Measurements from ENCODE around the gene ANKRD26.
"Not testable (repeated sequence)": the region's sequence is repeated elsewhere in the genome, so short reads cannot be mapped to it uniquely, and the experiment has no call there.

ANKRD26 gene

DNA sequence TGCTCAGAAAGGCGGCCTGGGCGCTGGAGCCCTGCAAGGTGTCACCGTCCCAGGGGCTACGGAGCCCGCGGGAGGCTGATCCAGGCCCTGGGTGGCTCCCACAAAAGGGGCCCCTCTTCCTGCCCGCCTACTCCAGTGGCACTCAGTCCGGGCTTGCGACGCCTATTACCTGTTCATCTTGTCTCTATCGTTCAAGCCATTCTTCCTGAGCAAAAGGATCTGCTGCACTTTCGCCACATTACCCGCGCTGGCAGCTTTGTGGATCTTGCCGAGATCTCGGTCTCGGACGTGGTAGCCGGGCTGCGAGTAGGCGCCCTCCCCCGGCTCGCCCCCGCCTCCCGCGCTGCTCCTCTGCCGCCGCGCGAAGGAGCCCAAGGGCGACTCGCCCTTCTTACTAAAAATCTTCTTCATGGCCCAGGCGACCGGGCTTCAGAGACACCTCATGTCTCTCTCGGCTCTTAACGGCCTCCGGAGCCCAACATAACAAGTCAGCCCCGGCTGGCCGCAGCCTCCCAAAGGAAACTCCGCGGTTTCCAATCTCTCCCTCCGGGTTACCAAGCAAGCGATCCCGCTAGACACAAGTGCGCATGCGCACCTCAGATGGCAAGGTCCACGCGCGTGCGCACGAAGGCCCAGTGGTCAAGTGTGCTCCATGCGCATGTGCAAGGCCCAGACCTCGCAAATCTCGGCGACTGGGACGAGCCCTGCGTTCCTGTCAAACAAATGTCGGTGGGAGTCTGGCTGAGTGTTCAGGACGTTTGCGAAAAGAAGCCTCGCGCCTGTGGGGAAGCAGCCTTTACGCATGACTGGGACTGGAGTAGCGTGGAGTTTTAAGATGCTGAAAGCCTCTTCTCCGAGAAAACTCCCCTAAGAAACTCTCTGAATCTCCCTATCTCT lies at the start of gene ANKRD26:
Gene ANKRD26 (minus strand): TSS at position 579 of the 897 bp plus-strand sequence. CDS start 168 bp downstream, at position 411.
- peak; percentile 99 for DNase-seq (ENCODE audit: low spot score)

DNA sequence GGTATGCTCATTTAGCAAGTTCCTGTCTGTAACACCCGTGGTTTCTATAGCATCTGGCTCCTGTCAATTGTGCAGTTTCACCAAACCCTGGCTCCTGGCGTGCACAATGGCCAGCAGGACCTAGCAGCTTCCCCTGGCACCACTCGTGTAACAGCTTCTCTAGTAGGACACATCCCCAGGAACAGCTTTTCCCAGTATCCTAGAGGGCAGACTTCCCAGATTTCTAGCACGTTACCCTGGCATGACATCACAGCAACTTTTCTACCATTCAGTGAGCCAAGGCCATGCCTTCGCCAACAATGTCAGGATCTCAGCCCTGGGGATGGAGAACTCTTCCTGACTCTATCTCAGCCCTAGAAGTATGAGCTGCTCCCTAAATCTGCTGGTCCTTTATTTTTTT lies 47.4 kb upstream of the ANKRD26 start:
- DNase-seq (ENCODE audit: low spot score) = no peak

DNA sequence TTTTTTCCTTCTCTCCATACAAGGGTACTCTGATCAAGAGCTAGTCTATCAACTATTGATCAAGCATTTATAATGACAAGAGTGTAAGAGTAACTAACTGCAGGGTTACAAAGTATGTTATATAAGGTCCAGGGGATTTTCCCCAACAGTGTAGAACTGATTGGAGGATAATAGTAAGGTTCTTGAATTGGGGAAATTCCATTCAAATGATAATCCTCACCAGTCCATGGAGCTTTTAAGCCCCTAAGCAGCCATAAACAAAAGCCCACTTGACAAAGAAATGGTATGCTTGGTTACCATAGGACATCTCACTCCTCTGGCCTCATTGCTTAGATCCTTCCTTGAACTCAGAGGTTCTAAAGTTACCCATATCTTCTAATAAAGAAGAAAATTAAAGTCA lies 45.6 kb upstream of the ANKRD26 start:
- no peak for DNase-seq (ENCODE audit: low spot score)

DNA sequence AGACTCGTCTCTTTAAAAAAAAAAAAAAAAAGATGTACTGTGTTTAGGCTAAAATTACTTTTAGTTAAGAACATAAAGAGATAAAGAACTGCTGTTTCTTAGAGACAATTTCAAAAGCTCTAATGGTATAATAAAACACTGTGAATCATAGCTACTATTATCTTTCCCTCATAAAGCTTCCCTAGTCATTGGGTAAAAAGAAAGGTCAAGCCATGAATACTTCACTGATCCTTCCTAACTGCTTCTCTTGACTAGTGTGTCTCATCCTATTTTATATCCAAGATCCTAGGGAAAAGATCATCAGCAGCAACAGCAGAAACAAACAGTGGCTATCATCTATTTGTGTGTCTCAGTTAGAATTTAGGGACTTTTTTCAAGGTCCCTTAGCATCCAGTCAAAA lies 43.4 kb upstream of the ANKRD26 start:
- DNase-seq (ENCODE audit: low spot score) = no peak

DNA sequence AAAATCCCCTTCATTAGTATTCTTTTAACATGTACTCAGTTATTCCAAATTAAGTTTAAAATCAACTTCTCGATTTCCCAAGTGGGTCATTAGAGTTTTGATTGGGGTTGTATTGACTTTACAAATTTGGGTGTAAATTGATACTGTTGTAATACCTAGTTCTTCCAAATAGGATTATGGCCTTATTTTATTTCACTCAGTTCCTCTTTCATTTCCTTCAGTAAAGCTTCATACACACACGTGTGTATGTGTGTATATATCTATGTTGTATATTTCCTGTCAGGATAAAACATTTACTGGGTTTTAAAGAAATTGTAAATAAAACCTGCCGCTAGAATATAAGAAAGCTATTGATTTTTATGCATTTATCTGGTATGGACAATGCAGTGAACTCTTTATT lies 38.0 kb upstream of the ANKRD26 start:
- no peak for DNase-seq (ENCODE audit: low spot score)

DNA sequence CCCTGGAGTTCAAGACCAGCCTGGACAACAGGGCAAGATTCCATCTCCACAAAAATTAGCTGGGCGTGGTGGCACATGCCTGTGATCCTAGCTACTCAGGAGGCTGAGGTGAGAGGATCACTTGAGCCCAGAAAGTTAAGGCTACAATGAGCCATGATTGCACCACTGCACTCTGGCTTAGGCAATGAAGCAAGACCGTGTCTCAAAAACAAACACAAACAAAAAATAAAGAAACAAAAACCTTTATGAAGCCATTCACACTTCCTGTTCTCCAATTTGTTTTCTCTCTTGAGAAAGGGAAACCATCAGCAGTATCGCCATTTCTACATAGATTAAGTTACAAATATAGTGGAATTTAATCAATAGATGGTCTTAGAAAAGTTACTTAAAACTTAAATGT lies 34.1 kb upstream of the ANKRD26 start:
- DNase-seq (ENCODE audit: low spot score) = no peak

DNA sequence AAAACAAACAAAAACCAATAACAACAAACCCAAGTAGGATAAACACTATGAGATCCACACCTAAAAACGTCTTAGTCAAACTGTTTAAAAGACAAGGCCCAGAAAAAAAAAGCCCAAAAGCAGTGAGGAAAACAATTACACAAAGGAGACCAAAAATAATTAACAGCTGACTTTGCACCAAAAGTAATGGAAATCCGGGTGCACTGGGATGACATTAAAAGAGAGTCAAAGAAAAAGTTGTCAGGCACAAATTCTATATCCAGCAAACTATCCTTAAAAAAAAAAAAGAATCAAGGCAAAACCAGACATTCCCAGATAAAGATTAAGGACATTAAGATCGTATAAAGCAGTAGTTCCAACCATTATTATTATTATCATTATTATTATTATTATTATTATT lies 7.9 kb upstream of the ANKRD26 start:
- DNase-seq (ENCODE audit: low spot score) = no peak

DNA sequence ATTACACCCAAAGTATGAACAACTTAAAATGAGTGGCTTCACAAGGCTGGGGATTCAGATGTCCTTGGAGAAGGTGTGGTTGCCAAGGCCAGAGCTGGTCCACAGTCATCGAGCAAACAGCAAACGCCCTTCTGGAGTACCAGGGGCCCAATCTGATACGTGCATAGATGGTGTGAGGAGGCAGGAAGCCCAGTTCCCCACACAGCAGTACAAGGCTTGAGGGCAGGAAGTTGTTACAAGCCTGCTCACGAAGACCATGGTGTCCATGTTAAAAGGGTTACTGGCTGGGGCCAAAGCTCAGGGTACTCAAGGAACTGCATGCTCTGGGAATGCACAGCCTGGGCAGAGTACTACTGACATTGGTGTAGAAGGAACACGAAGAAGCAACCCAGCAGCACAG lies 4.6 kb upstream of the ANKRD26 start:
- DNase-seq (ENCODE audit: low spot score) = no peak

DNA sequence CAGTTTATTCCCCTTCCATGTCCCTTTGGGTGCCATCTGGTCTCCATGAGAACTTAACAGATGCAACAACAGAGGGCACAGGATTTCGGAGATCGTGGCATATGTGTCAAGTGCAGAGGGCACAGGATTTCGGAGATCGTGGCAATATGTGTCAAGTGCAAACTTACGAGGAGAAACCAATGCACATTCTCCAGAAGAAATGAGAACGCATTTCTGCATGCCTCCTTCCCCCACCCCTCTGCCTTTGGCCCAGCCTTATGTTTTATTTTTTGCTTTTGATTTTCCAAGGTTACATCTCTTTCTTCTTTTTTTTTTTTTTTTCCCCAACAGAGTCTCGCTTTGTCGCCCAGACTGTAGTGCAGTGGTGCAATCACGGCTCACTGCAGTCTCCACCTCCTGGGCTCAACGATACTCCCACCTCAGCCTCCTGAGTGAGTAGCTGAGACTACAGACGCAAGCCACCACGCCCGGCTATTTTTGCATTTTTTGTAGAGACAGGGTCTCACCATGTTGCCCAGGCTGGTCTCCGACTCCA lies 586 bp upstream of the ANKRD26 start:
- DNase-seq (ENCODE audit: low spot score) = no peak

DNA sequence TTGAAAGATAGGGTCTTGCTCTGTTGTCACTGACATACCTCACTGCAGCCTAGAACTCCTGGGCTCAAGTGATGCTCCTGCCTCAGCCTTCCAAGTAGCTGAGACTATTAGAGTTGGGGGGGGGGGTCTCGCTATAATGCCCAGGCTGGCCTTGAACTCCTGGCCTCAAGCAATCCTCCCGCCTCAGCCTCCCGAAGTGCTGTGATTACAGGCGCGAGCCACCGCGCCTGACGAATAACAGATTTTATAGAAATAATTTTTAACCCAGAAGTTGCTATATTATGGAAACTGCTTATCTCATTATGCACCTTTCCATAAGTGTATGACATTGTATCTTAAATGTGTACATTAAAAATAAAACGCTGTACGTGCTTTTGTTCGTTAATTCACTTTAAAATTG lies 846 bp downstream of the ANKRD26 start:
- no peak for DNase-seq (ENCODE audit: low spot score)

DNA sequence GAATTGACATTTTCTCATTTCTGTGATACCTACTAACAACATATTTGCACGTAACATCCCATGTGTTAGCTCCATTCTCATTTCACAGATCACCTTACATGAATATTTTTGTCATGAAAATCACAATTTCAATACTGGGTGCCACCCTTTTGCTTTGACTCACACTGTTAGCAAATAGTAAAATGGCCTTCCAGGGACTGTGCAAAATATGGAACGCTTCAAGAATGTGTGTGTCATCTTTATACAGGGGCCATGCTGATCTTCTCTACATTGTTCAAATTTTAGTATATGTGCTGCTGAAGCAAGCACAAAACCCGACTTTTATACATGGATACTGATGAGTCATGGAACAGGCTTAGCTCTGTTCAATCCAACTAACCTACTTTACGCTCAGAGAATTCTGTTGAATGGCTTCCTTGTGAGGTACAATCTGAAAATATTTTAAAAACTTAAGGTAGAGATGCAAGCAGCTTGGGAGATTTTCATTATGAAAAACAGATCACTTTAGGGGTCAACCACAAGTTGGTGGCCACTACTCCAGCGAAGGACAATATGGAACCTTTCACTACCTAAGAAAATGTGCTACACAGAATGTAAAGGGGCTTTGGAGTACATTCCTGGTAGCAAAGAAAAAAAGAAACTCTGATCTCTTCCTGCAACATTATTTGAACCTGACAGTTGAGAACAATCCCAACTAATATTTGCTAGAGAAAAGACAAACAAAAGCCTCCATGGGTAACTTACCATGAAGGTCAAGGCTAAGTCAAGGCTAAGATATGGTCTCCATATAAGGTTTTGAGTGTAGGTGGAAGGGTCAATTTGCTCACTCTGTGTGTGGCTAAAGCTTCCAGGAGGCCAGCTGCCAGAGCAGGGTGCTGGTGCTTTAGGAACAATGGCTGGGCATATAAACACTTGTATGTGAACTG lies 11.9 kb downstream of the ANKRD26 start:
- DNase-seq (ENCODE audit: low spot score) = no peak

DNA sequence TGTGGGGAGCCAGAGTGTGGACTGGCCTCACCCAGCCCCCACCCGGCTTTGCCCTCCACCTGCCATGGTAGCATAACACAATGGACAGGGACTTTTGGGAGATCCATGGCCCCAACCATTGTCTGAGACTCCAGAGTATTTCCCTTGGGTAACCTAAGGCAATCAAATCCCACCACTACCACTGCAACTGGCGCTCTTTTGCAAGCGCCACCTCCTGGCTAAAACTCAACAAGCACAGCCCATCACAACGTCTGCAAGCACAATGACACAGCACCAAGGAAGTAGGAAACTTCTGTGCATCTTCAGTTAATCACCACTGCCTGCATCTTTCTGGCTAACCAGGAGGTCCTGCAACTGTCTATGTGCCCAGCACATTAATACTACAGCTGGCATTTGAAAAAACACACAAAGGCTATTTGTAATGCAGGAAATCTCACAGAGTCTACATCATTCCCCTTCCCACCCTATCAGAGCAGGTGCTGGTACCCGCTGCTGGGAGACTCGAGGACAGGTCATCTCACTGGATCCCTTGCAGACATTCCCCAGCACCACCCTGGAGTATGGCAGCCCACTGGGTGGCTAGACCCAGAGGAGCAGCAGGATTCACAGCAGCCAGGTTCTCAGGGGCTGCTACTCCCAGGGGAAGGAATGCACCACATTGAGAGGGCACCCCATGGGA lies 27.7 kb downstream of the ANKRD26 start:
- DNase-seq (ENCODE audit: low spot score) = no peak

DNA sequence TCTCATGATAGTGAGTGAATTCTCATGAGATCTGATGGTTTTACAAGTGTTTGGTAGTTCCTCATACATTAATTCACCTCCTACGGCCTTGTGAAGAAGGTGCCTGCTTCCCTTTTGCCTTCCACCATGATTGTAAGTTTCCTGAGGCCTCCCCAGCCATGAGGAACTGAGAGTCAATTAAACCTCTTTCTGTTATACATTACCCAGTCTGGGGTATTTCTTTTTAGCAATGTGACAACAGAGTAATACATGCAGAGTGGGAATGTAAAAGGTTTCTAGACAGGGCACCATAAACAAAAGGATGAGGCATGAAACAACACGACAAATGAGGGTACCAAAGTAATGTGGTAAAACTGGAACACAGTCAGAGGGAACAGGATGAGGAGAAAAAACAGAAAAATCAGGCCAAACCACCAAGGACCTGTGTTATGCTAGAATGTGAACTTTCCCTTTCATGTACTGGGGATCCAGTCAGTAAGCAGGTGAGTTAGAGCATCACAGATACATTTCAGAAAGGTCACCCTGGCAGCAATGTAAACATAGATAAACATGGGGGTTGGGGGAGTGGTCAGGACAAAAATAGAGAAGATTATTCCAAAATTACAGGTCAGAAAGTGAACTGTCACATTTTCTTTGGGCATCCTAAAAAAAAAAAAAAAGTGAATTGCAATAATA lies 31.9 kb downstream of the ANKRD26 start:
- no peak for DNase-seq (ENCODE audit: low spot score)

DNA sequence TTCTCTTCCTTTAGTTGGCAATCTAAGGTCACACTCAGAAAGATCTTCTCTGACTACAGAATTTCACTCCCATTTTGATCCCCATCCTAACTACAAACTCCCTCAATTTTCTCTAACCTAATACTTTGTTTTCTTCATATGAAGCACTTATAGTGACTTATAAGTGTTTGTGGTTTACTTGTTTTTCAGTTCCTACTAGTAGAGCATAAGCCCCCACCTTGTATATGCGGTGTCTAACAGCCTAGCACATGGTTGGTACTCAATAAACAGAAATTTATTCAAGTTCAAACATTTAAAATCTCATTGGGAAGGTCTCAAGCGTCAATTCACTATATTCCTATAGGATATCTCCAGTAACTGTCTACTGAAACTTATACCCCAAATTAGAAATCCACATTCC lies 35.2 kb downstream of the ANKRD26 start:
- no peak for DNase-seq (ENCODE audit: low spot score)

DNA sequence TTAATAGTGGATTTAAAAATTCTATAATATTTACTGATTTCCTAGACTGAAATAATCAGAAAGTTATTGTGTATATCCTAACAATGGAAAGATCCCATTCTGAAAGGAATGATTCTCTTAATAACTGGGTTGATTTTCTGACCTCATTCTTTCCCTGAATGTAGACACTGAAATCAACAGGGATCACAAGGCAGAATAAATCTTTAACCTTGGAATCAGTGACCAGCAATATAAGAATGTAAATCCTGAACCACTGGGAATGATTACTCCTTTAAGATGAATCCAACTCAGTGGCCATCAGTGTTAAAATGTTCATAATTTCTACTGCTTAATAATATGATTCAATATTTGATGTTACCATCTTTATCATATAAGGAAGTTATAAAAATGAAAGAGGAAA lies 47.6 kb downstream of the ANKRD26 start:
- DNase-seq (ENCODE audit: low spot score) = no peak

DNA sequence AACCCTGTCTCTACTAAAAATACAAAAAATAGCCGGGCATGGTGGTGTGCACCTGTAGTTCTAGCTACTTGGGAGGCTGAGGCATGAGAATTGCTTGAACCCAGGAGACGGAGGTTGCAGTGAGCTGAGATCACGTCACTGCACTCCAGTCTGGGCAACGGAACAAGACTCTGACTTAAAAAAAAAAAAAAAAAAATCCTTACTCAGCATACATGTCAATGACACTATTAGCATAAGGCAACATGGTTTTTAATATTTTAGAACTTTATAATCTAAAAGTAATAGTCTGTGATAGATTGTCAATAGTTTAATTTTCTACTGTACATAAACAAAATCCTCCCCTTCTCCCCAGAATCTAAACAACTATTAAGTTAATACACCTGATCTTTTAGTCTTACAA lies 55.0 kb downstream of the ANKRD26 start:
- not testable (repeated sequence) for DNase-seq (ENCODE audit: low spot score)

DNA sequence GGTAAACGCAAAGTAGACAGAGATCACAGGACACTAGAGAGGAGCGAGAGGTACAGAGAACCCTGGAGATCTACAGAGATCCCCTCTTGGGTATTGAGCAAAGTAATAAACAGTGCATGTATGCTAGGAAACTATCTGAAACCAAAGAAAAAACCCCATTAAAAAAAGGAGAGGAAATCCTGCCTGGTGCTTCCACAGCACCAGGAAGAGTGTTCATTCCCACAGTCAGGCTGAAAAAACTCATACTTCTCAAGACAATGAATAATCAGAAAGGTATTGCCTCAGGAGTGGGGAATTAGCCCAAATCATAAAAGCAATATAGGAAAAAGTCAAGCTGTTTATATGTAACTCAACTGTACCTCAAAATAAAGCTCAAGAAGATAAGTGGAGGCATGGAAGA lies 59.1 kb downstream of the ANKRD26 start:
- DNase-seq (ENCODE audit: low spot score) = no peak

DNA sequence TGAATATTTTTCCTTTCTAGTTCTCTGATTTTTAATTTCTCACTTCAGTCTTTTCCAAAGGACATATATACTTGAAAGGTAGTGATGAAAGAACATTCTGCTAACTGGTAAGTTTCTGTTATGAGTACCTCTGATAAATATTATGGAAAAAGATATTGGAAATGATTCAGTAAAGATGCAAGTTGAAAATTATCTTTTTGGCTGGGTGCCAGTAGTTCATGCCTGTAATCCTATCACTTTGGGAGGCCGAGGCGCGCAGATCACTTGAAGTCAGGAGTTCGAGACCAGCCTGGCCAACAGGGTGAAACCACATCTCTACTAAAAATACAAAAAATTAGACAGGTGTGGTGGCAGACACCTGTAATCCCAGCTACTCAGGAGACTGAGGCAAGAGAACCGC lies 62.1 kb downstream of the ANKRD26 start:
- no peak for DNase-seq (ENCODE audit: low spot score)

DNA sequence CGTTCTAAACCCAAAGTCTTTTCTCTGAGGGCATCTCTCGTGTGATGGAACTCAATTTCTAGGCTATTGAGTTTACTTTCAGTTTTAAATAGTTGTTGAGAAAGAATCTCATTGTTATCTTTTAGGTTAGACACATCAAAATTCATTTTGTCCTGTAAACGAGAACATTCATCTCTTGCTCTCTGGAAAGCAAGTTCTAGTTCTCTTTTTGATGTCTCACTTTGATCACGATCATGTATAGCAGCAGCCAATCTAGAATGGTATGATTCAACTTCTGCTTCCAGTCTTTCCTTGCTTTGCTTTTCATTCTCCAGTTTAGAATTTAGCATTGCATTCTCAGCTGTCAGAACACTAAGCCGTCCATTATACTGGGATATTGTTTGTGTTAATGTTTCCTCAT lies 65.1 kb downstream of the ANKRD26 start:
- DNase-seq (ENCODE audit: low spot score) = no peak

DNA sequence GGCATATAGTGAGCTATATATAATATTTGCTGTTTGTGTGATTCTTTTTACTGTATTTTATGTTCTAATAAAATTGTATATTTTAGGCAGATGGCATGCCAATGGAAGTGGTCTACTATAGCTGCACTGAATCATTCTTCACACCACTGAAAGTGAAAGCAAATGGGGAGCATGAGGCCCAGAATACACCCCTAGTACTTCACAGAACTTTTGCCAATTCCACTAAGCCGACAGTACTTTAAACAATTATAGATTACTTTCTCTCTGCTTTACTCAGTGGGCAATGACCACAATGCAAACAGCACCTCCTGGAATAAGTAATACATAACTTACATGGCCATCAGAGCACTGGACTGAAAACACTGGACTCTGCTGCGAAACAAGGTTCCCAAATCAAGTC lies 70.2 kb downstream of the ANKRD26 start:
- DNase-seq (ENCODE audit: low spot score) = no peak

DNA sequence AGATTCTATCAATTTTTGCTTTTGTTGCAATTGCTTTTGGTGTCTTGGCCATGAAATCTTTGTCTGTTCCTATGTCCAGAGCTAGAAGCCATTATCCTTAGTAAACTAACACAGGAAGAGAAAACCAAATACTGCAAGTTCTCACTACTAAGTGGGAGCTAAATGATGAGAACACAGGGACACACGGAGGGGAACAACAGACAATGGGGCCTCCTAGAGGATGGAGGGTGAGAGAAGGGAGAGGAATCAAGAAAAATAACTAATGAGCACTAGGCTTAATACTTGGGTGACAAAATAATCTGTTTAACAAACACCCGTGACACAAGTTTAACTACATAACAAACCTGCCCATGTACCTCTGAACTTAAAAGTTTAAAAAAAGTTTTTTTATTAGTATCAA lies 78.2 kb downstream of the ANKRD26 start:
- no peak for DNase-seq (ENCODE audit: low spot score)

DNA sequence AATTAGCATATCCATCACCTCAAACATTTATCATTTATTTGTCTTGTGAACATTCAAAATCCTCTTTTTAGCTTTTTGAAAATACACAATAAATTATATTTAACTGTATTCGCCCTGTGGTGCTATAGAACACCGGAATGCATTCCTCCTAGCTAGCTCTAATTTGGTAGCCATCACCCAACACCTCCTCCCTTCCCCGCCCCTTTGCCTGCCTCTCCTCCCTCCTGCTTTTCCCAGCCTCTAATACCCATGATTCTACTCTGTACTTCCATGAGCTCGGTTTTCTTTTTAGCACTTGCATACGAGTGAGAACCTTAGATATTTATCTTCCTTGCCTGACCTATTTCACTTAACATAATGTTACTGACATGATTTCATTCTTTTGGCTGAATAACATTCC lies 80.1 kb downstream of the ANKRD26 start:
- no peak for DNase-seq (ENCODE audit: low spot score)
